Uterus (tissue), 4 donors: Measurements from ENCODE around the gene SYNCRIP. TPM values are rescaled to one million over a fixed set of nuclear protein-coding genes. Genes with fewer than 3 reads are reported as not detected.
A peak's percentile ranks its signal among the peaks of the same experiment; 100 is the strongest.
"Not testable (repeated sequence)": the region's sequence is repeated elsewhere in the genome, so short reads cannot be mapped to it uniquely, and the experiment has no call there.

Experiments used
- DNase-seq, 2 donors: peaks; one replicate each; pipeline ENCODE4 v3.0.0-alpha.2; 2019 to 2020
- H3K27ac ChIP-seq, 2 donors: fragments of 200-600 bp; sonication (generic); 1 replicate in 1 of 2; 2 replicates in 1 of 2; pipeline ENCODE4 v1.5.1; 2016 to 2018
- H3K27me3 ChIP-seq, 2 donors: fragments of 200-600 bp; sonication (generic); one replicate each; pipeline ENCODE4 v1.5.1; 2018 to 2019; ENCODE audit warnings: control low read depth in 1 of 2
- H3K36me3 ChIP-seq, 2 donors: fragments of 200-600 bp; sonication (generic); one replicate each; pipeline ENCODE4 v1.5.1; 2019; ENCODE audit warnings: control low read depth in 1 of 2
- H3K4me1 ChIP-seq, 2 donors: fragments of 200-600 bp; sonication (generic); one replicate each; pipeline ENCODE4 v1.5.1; 2018 to 2019; ENCODE audit warnings: control low read depth in 1 of 2
- H3K4me3 ChIP-seq, 2 donors: fragments of 200-600 bp; sonication (generic); 1 replicate in 1 of 2; 2 replicates in 1 of 2; pipeline ENCODE4 v1.5.1; 2018 to 2019; ENCODE audit warnings: mild to moderate bottlenecking in 1 of 2
- H3K9me3 ChIP-seq, 2 donors: fragments of 200-600 bp; sonication (generic); one replicate each; pipeline ENCODE4 v1.5.1; 2019; ENCODE audit warnings: control low read depth in 1 of 2
- CTCF ChIP-seq, 4 experiments: fragments of 200-600 bp in 2 of 4; fragments of 450-650 bp in 2 of 4; sonication (generic) in 2 of 4; IDR thresholded peaks; one replicate each; pipeline ENCODE4 v1.5.1; 2016 to 2019; ENCODE audit warnings: antibody characterized with exemption in 4 of 4, mild to moderate bottlenecking in 2 of 4, moderate library complexity in 1 of 4
- POLR2A ChIP-seq, 2 donors: fragments of 450-650 bp; IDR thresholded peaks; one replicate each; pipeline ENCODE4 v1.6.1; 2016; ENCODE audit warnings: antibody characterized with exemption in 2 of 2, mild to moderate bottlenecking in 1 of 2, moderate library complexity in 1 of 2
- intact Hi-C: fragments of 100-400 bp; cut with DNase I; formaldehyde crosslinking; loops from one replicate; pipeline ENCODE4 v1.15.1; 2023; ENCODE audit warnings: low total_unique reads
- total RNA-seq, 4 donors: library from RNA; depleted of rRNA in 3 of 4; stranded (reverse); fragments of >200 nt in 3 of 4; gene quantifications; one replicate each; pipeline versions ENCODE4 v1.1.0 to v1.2.4, GENCODE V29; 2014 to 2023
- donor health status: DM: yes; HTN: yes; CAD: no.

The SYNCRIP gene
- total RNA-seq, 4 donors from 2014 or later, result 25.1 to 147 (median 106) TPM

GRCh38 chr6:85684133-85684808 lies 41.6 kb upstream of the SYNCRIP start:
- Histone ChIP-seq H3K27ac (no peak overlapping the region), H3K4me3 (no peak overlapping the region), H3K27me3 (no peaks in the 10 kb centered on the region), H3K9me3 (no peaks in the 10 kb centered on the region), H3K36me3 (no peaks in the 10 kb centered on the region), H3K4me1 (no peaks in the 10 kb centered on the region)
- intact Hi-C loops, result no loop called here
- DNase-seq, result no peak
- no peak for TF ChIP-seq POLR2A (IDR thresholded peaks at IDR 0.05)
- TF ChIP-seq CTCF (IDR thresholded peaks at IDR 0.05), result no peak

GRCh38 chr6:85681899-85682298 lies 39.2 kb upstream of the SYNCRIP start:
- H3K27me3 ChIP-seq, DNase-seq: not testable (repeated sequence)

GRCh38 chr6:85680388-85680787 lies 37.7 kb upstream of the SYNCRIP start:
- Histone ChIP-seq H3K4me1 (no peaks in the 10 kb centered on the region), H3K27me3 (no peaks in the 10 kb centered on the region), H3K36me3 (no peaks in the 10 kb centered on the region), H3K9me3 (no peaks in the 10 kb centered on the region), H3K27ac (no peak overlapping the region), H3K4me3 (no peak overlapping the region)
- no peak for DNase-seq
- TF ChIP-seq CTCF (IDR thresholded peaks at IDR 0.05) (no peak), POLR2A (IDR thresholded peaks at IDR 0.05) (no peak)
- intact Hi-C loops, result no loop called here

More at GRCh38 chr6:85681899-85682298, 39.2 kb upstream of the SYNCRIP start:
- H3K4me1 ChIP-seq, H3K36me3 ChIP-seq, H3K4me3 ChIP-seq, intact Hi-C loops, H3K9me3 ChIP-seq, H3K27ac ChIP-seq: not testable (repeated sequence)

DNA sequence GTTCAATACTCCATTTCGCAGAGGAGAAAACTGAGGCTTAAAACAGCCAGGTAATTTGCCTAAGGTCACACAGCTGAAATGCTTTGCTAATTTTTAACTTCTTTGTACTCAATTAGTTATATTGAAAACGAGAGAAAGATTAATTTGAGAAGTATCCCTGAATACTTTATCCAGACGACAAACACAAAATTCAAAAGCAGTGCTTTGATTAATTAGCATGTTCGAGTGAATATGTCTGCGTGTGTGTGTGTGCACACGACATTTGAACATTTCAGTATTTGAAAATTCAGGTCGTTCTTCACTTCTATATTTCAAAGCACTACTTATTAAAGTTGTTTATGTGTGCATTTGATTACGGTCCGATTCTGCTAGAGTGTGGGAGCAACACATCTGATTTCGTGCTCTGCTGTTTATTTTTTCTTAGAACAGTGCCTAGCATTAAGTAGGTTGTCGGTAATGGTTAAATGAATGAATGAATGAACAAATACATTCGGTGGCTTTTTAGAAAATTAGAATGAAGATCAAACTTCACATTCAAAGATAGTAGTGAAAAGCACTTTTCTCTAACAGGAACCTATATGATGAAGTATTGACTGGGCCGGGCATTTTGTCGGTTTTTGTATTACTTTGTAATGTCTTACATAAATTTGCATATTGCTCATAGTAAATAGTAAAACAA lies 36.9 kb upstream of the SYNCRIP start:
- H3K27me3 ChIP-seq, result no peaks in the 10 kb centered on the region
- intact Hi-C loops, result loop anchor here (5.0 kb wide), 1 partner anchor 37 kb away; the partner anchor contains the start of gene SYNCRIP
- DNase-seq, result no peak
- no peak for TF ChIP-seq POLR2A (IDR thresholded peaks at IDR 0.05)
- no peak for TF ChIP-seq CTCF (IDR thresholded peaks at IDR 0.05)
- H3K9me3 ChIP-seq, result no peaks in the 10 kb centered on the region
- H3K4me1 ChIP-seq, result no peaks in the 10 kb centered on the region
- H3K4me3 ChIP-seq, result peak overlapping the region; percentile 45 to 94
- no peaks in the 10 kb centered on the region for H3K36me3 ChIP-seq
- peak overlapping the region; percentile 76 to 91 for H3K27ac ChIP-seq

- no peaks in the 10 kb centered on the region for H3K4me1 ChIP-seq
- intact Hi-C loops, result loop anchor here (5.0 kb wide), 1 partner anchor 37 kb away; the partner anchor contains the start of gene SYNCRIP
- DNase-seq, result peak; percentile 98 to 99
- peak overlapping the region; percentile 87 to 91 for H3K27ac ChIP-seq
- H3K27me3 ChIP-seq, result no peaks in the 10 kb centered on the region
- TF ChIP-seq POLR2A (IDR thresholded peaks at IDR 0.05), result peak; percentile 98 to 99
- peak in 1 of 4 experiments; percentile 10 for TF ChIP-seq CTCF (IDR thresholded peaks at IDR 0.05)
- peak overlapping the region; percentile 70 to 94 for H3K4me3 ChIP-seq
- H3K9me3 ChIP-seq, result no peaks in the 10 kb centered on the region
- H3K36me3 ChIP-seq, result no peaks in the 10 kb centered on the region
These were observed 36.1 kb upstream of the SYNCRIP start for GRCh38 chr6:85678602-85679444.
